Ishikawa (cell line): Measurements from ENCODE around the gene TXNIP.

Experiments used
- CEBPB ChIP-seq: IDR thresholded peaks from 2 replicates; pipeline ENCODE4 v1.6.1; 2012
- CREB1 ChIP-seq: IDR thresholded peaks from 2 replicates; pipeline ENCODE4 v1.6.1; 2012; ENCODE audit warnings: low read depth
- MAX ChIP-seq: IDR thresholded peaks from 2 replicates; pipeline ENCODE4 v1.6.1; 2012
- RAD21 ChIP-seq: IDR thresholded peaks from 2 replicates; pipeline ENCODE4 v1.6.1; 2012; ENCODE audit warnings: low read depth
- TEAD4 ChIP-seq: IDR thresholded peaks from 2 replicates; pipeline ENCODE4 v1.6.1; 2012
- YY1 ChIP-seq: IDR thresholded peaks from 2 replicates; pipeline ENCODE4 v1.6.1; 2012; ENCODE audit warnings: low read depth
- ZBTB7A ChIP-seq: IDR thresholded peaks from 2 replicates; pipeline ENCODE4 v1.6.1; 2012; ENCODE audit warnings: low read depth

- no peak for TF ChIP-seq CEBPB
- no peak for TF ChIP-seq MAX
- TF ChIP-seq RAD21, result no peak
- no peak for TF ChIP-seq ZBTB7A
- no peak for TF ChIP-seq YY1
- TF ChIP-seq TEAD4, result no peak
- no peak for TF ChIP-seq CREB1
Observed at GRCh38 chr1:145955436-145955835, 40.9 kb downstream of the TXNIP start.
